SK-N-SH (cell line): ENCODE results near the gene ZDHHC12. TPM values are rescaled to one million over a fixed set of nuclear protein-coding genes. Genes with fewer than 3 reads are reported as not detected.

ENCODE experiments used
- CTCF ChIA-PET: fragments of 300-600, 350-600 bp; formaldehyde crosslinking; extraction: SDS; loops from one replicate; lab custom pipeline; 2021; lab: Yijun Ruan, JAX
- POLR2A ChIA-PET: fragments of 350-600 bp; sonication (Branson Sonifier 250); formaldehyde crosslinking; extraction: SDS; loops from one replicate; lab custom pipeline; 2020; ENCODE audit warnings: antibody characterized with exemption, inconsistent platforms; lab: Yijun Ruan, JAX
- DNase-seq: peaks from one replicate; pipeline ENCODE4 v3.0.0; 2012
- H2AFZ ChIP-seq: fragments of 200-600 bp; sonication (generic); 2 replicates; pipeline ENCODE4 v1.8.1; 2016; ENCODE audit warnings: antibody characterized with exemption, mild to moderate bottlenecking, low read depth
- H3F3A ChIP-seq: fragments of 200-600 bp; sonication (generic); replicated peaks from 2 replicates; pipeline ENCODE3; 2016; ENCODE audit warnings: antibody characterized with exemption, mild to moderate bottlenecking; ENCODE audit not compliant: insufficient read depth
- H3K27ac ChIP-seq, 2 experiments: fragments of 200-500 bp in 1 of 2; fragments of 200-600 bp in 1 of 2; sonication (Bioruptor generic) in 1 of 2; sonication (generic), shearing (Covaris generic) in 1 of 2; 2 replicates each; pipeline versions ENCODE4 v1.5.1 to v1.6.1; 2014 to 2016; ENCODE audit warnings: low read depth in 2 of 2, inconsistent platforms in 1 of 2, low read length in 1 of 2, mild to moderate bottlenecking in 1 of 2, mixed read lengths in 1 of 2
- H3K27me3 ChIP-seq: fragments of 200-600 bp; sonication (generic), shearing (Covaris generic); 2 replicates; pipeline ENCODE4 v1.6.1; 2016; ENCODE audit warnings: mixed run types; ENCODE audit not compliant: insufficient read depth
- H3K36me3 ChIP-seq, 2 experiments: fragments of 200-500 bp in 1 of 2; fragments of 200-600 bp in 1 of 2; sonication (Bioruptor generic) in 1 of 2; sonication (generic) in 1 of 2; replicated peaks in 1 of 2; 2 replicates each; pipeline versions ENCODE3 to v1.5.1; 2014 to 2016; ENCODE audit warnings: low read length in 1 of 2, mild to moderate bottlenecking in 1 of 2; ENCODE audit not compliant: insufficient read depth in 2 of 2, control insufficient read depth in 1 of 2
- H3K4me1 ChIP-seq, 2 experiments: fragments of 200-500 bp in 1 of 2; fragments of 200-600 bp in 1 of 2; sonication (Bioruptor generic) in 1 of 2; sonication (generic), shearing (Covaris generic) in 1 of 2; 2 replicates each; pipeline versions ENCODE4 v1.5.1 to v1.6.1; 2014 to 2016; ENCODE audit warnings: low read depth in 1 of 2, low read length in 1 of 2, mixed run types in 1 of 2; ENCODE audit not compliant: insufficient read depth in 2 of 2, control insufficient read depth in 1 of 2
- H3K4me2 ChIP-seq: fragments of 200-600 bp; sonication (generic), shearing (Covaris generic); 2 replicates; pipeline ENCODE4 v1.6.1; 2017; ENCODE audit warnings: mixed run types
- H3K4me3 ChIP-seq, 2 experiments: fragments of 200-500 bp in 1 of 2; fragments of 200-600 bp in 1 of 2; sonication (Bioruptor generic) in 1 of 2; sonication (generic), shearing (Covaris generic) in 1 of 2; 2 replicates each; pipeline versions ENCODE4 v1.5.1 to v1.8.1; 2014 to 2016; ENCODE audit warnings: low read depth in 2 of 2, inconsistent platforms in 1 of 2, low read length in 1 of 2, mild to moderate bottlenecking in 1 of 2, mixed read lengths in 1 of 2, moderate library complexity in 1 of 2
- H3K79me2 ChIP-seq: fragments of 200-600 bp; sonication (generic); 2 replicates; pipeline ENCODE4 v1.8.1; 2017; ENCODE audit warnings: mild to moderate bottlenecking; ENCODE audit not compliant: insufficient read depth
- H3K9ac ChIP-seq: fragments of 200-600 bp; sonication (generic); 2 replicates; pipeline ENCODE4 v1.6.1; 2017; ENCODE audit warnings: mixed run types
- H3K9me2 ChIP-seq: fragments of 200-600 bp; sonication (generic); 2 replicates; pipeline ENCODE4 v1.6.1; 2017; ENCODE audit warnings: mixed run types
- H3K9me3 ChIP-seq: fragments of 200-600 bp; sonication (generic); 2 replicates; pipeline ENCODE4 v1.6.1; 2017; ENCODE audit warnings: mixed run types, mild to moderate bottlenecking, moderate library complexity
- H4K20me1 ChIP-seq: fragments of 200-600 bp; sonication (generic); 2 replicates; pipeline ENCODE4 v1.6.1; 2017; ENCODE audit warnings: mild to moderate bottlenecking, mixed run types; ENCODE audit not compliant: insufficient read depth
- CHD2 ChIP-seq: fragments of 150-350 bp; IDR thresholded peaks from 2 replicates; pipeline ENCODE4 v1.6.1; 2018; ENCODE audit warnings: low read length; ENCODE audit not compliant: partially characterized antibody
- ELF1 ChIP-seq: IDR thresholded peaks from 2 replicates; pipeline ENCODE4 v1.4.0; 2012
- EP300 ChIP-seq, 2 experiments: IDR thresholded peaks; 2 replicates each; pipeline versions ENCODE4 v1.4.0 to v1.6.1; 2012; ENCODE audit warnings: borderline replicate concordance in 1 of 2, low read depth in 1 of 2, low read length in 1 of 2
- EZH2phosphoT487 ChIP-seq: fragments of 200-600 bp; sonication (generic); IDR thresholded peaks from 2 replicates; pipeline ENCODE4 v1.6.1; 2017; ENCODE audit warnings: low read depth, mixed run types, mild to moderate bottlenecking, antibody characterized with exemption, moderate library complexity, borderline replicate concordance
- FOSL2 ChIP-seq: IDR thresholded peaks from 2 replicates; pipeline ENCODE4 v1.4.0; 2012; ENCODE audit warnings: low read depth, mild to moderate bottlenecking, moderate library complexity, borderline replicate concordance
- FOXM1 ChIP-seq: IDR thresholded peaks from 2 replicates; pipeline ENCODE4 v1.4.0; 2012; ENCODE audit warnings: low read depth, mild to moderate bottlenecking
- GATA2 ChIP-seq: sonication (generic); formaldehyde crosslinking; IDR thresholded peaks from 2 replicates; pipeline ENCODE4 v1.5.0; 2020; ENCODE audit warnings: mild to moderate bottlenecking, missing genetic modification reagents
- JUND ChIP-seq: IDR thresholded peaks from 2 replicates; pipeline ENCODE4 v1.4.0; 2012
- MXI1 ChIP-seq: IDR thresholded peaks from 2 replicates; pipeline ENCODE4 v1.6.1; 2012; ENCODE audit warnings: mild to moderate bottlenecking, low read depth, low read length, improper control_type of control experiment
- NRF1 ChIP-seq: IDR thresholded peaks from 2 replicates; pipeline ENCODE4 v1.6.1; 2012; ENCODE audit warnings: low read depth, mild to moderate bottlenecking, low read length
- RXRA ChIP-seq: IDR thresholded peaks from 2 replicates; pipeline ENCODE4 v1.4.0; 2012; ENCODE audit warnings: low read depth, mild to moderate bottlenecking, borderline replicate concordance
- SIN3A ChIP-seq: IDR thresholded peaks from 2 replicates; pipeline ENCODE4 v1.6.1; 2012; ENCODE audit warnings: low read depth, mild to moderate bottlenecking, low read length, moderate library complexity, borderline replicate concordance
- TCF12 ChIP-seq: IDR thresholded peaks from 2 replicates; pipeline ENCODE4 v1.4.0; 2012
- TEAD4 ChIP-seq: IDR thresholded peaks from 2 replicates; pipeline ENCODE4 v1.4.0; 2012; ENCODE audit warnings: mild to moderate bottlenecking, borderline replicate concordance; ENCODE audit not compliant: insufficient read depth
- USF1 ChIP-seq: IDR thresholded peaks from 2 replicates; pipeline ENCODE4 v1.4.0; 2012; ENCODE audit warnings: low read depth, borderline replicate concordance
- YY1 ChIP-seq: IDR thresholded peaks from 2 replicates; pipeline ENCODE4 v1.4.0; 2012; ENCODE audit warnings: low read depth, mild to moderate bottlenecking
- WGBS: methylation state at CpG from one replicate; pipeline ENCODE4 v1.1.6; 2017; ENCODE audit warnings: low lambda C conversion rate; 5-methylcytosine and 5-hydroxymethylcytosine counted together
- polyA plus RNA-seq, 3 experiments: library from polyadenylated mRNA; depleted of rRNA; stranded (reverse); fragments of >200 nt; gene quantifications; 2 replicates each; pipeline ENCODE4 v1.2.3, GENCODE V29; 2012
- TF ChIP-seq, protein P1 (sequence below): IDR thresholded peaks from 2 replicates; pipeline ENCODE4 v1.6.1; 2012; ENCODE audit warnings: mild to moderate bottlenecking, low read depth, low read length, moderate library complexity
- TF ChIP-seq, protein P2 (sequence below): fragments of 150-350 bp; IDR thresholded peaks from 2 replicates; pipeline ENCODE4 v1.6.1; 2016; ENCODE audit warnings: mild to moderate bottlenecking, low read depth, low read length
- TF ChIP-seq, protein P3 (sequence below): IDR thresholded peaks from 2 replicates; pipeline ENCODE4; 2012

Gene ZDHHC12
- polyA plus RNA-seq, 1 of the 3 experiments (the other 2 are of a cell fraction) = 51.3 TPM

DNA sequence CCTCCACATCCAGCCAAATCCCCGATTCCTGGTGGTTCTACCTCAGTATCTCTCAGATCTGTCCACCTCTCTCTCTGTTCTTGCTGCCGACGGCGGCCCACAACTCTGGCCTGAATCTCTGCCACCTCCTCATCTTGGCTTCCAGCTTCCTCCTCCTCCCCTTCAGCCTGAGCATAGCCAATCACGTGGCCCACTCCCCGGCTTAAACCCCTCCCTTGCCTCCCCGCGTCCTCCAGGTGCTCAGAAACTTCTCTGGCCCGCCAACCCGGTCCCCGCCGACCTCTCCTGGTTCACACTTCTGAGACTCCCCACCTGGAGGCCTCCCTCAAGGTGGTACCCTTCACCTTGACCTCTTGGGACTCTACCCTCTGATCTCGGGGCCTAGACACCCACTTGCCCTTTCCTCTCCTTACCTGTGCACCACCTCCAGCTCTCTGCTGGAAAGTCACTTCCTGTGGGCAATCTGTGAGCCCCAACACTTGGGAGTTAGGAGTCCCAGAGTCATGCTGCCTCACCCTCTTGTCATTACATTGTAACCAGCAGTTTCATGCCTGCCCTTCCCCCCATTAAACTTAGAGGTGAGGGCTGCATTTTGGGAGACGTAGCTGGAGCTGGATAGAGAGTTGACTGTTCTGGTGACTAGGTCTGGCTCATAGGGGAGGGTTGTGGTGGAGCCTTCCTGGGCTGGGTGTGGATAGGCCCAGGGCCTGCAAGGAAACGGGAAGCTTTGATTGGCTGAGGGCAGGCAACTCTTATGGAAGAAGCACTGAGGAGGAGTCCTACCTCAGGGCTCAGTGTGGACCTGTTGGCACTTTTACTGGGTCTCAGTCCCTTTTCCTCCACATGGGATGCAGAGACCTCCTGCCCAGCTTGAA is 39.4 kb downstream of the ZDHHC12 start:
- no peak overlapping the region for H3K27ac ChIP-seq
- CTCF ChIA-PET = interaction anchor here (1.3 kb wide), 1 partner anchor 48 kb away, joined by 4 read pairs; no protein-coding TSS in a partner anchor
- no peaks in the 10 kb centered on the region for H4K20me1 ChIP-seq
- no peaks in the 10 kb centered on the region for H3K9me3 ChIP-seq
- POLR2A ChIA-PET = no interaction called here
- no peaks in the 10 kb centered on the region for H3K36me3 ChIP-seq
- H3K9me2 ChIP-seq = no peaks in the 10 kb centered on the region
- peaks cover 0 to 4% of the 10 kb centered on the region in 2 experiments; a peak in 1 of 4 replicates for H3K4me1 ChIP-seq
- no peaks in the 10 kb centered on the region for H3K27me3 ChIP-seq
- H3K79me2 ChIP-seq = no peaks in the 10 kb centered on the region; the same call in 1 of the 2 replicates
- no peaks in the 10 kb centered on the region for H3F3A ChIP-seq
- H3K9ac ChIP-seq = no peak overlapping the region
- TF ChIP-seq USF1 (no peak), EZH2phosphoT487 (no peak), MXI1 (no peak), CHD2 (no peak)
- no peak overlapping the region for H3K4me3 ChIP-seq
- H2AFZ ChIP-seq = 0 out of 2 replicates have a peak overlapping the region, but pooled peaks have one; percentile 29
- DNase-seq = no peak
- WGBS = 81% methylated on average over 15 of the region's 15 CpGs
- H3K4me2 ChIP-seq = no peak overlapping the region

DNA sequence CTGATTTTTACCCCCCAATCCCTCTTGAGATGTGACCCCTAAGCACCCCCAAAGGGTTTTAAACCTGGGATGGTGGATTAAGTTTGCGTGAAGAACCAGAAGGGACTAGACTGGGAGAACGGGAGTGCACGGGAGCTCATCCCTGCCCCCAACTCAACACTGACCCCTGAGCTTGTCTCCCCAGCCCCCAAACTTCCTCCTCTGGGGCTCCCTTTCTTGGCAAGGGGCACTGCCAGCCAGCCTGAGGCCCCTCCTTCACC is 39.9 kb downstream of the ZDHHC12 start:
- H3K36me3 ChIP-seq = no peaks in the 10 kb centered on the region
- H3F3A ChIP-seq = no peaks in the 10 kb centered on the region
- no peaks in the 10 kb centered on the region for H4K20me1 ChIP-seq
- H3K9me3 ChIP-seq = no peaks in the 10 kb centered on the region
- no peaks in the 10 kb centered on the region for H3K27me3 ChIP-seq
- ChIA-PET POLR2A (no interaction called here), CTCF (no interaction called here)
- DNase-seq = no peak
- peaks cover 0 to 4% of the 10 kb centered on the region in 2 experiments; a peak in 1 of 4 replicates for H3K4me1 ChIP-seq
- no peaks in the 10 kb centered on the region for H3K9me2 ChIP-seq
- H3K79me2 ChIP-seq = no peaks in the 10 kb centered on the region
- TF ChIP-seq, protein P1, sequence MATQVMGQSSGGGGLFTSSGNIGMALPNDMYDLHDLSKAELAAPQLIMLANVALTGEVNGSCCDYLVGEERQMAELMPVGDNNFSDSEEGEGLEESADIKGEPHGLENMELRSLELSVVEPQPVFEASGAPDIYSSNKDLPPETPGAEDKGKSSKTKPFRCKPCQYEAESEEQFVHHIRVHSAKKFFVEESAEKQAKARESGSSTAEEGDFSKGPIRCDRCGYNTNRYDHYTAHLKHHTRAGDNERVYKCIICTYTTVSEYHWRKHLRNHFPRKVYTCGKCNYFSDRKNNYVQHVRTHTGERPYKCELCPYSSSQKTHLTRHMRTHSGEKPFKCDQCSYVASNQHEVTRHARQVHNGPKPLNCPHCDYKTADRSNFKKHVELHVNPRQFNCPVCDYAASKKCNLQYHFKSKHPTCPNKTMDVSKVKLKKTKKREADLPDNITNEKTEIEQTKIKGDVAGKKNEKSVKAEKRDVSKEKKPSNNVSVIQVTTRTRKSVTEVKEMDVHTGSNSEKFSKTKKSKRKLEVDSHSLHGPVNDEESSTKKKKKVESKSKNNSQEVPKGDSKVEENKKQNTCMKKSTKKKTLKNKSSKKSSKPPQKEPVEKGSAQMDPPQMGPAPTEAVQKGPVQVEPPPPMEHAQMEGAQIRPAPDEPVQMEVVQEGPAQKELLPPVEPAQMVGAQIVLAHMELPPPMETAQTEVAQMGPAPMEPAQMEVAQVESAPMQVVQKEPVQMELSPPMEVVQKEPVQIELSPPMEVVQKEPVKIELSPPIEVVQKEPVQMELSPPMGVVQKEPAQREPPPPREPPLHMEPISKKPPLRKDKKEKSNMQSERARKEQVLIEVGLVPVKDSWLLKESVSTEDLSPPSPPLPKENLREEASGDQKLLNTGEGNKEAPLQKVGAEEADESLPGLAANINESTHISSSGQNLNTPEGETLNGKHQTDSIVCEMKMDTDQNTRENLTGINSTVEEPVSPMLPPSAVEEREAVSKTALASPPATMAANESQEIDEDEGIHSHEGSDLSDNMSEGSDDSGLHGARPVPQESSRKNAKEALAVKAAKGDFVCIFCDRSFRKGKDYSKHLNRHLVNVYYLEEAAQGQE = no peak
- TF ChIP-seq FOXM1 (no peak), NRF1 (no peak), ELF1 (no peak), CHD2 (no peak), RXRA (no peak), GATA2 (CRISPR knock-in tag) (no peak), YY1 (no peak), TEAD4 (no peak), TCF12 (no peak), FOSL2 (no peak), JUND (no peak), EP300 (IDR thresholded peaks at IDR 0.05; ENCODE audit: borderline replicate concordance in 1 of 2, low read depth in 1 of 2, low read length in 1 of 2) (no peak), SIN3A (no peak)
- TF ChIP-seq, protein P2, sequence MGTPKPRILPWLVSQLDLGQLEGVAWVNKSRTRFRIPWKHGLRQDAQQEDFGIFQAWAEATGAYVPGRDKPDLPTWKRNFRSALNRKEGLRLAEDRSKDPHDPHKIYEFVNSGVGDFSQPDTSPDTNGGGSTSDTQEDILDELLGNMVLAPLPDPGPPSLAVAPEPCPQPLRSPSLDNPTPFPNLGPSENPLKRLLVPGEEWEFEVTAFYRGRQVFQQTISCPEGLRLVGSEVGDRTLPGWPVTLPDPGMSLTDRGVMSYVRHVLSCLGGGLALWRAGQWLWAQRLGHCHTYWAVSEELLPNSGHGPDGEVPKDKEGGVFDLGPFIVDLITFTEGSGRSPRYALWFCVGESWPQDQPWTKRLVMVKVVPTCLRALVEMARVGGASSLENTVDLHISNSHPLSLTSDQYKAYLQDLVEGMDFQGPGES = no peak
- TF ChIP-seq, protein P3, sequence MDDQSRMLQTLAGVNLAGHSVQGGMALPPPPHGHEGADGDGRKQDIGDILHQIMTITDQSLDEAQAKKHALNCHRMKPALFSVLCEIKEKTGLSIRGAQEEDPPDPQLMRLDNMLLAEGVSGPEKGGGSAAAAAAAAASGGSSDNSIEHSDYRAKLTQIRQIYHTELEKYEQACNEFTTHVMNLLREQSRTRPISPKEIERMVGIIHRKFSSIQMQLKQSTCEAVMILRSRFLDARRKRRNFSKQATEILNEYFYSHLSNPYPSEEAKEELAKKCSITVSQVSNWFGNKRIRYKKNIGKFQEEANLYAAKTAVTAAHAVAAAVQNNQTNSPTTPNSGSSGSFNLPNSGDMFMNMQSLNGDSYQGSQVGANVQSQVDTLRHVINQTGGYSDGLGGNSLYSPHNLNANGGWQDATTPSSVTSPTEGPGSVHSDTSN = no peak
- no peak overlapping the region for H3K4me3 ChIP-seq
- no peak overlapping the region for H3K4me2 ChIP-seq
- H3K27ac ChIP-seq = no peak overlapping the region
- no peak overlapping the region for H2AFZ ChIP-seq
- WGBS = 86% methylated on average over 3 of the region's 3 CpGs
- no peak overlapping the region for H3K9ac ChIP-seq
